ENCODE data around the gene UCN3.

The UCN3 gene

GRCh38 chr10:5393529-5393928, 28.8 kb downstream of the UCN3 start:
- TF ChIP-seq, protein P1, sequence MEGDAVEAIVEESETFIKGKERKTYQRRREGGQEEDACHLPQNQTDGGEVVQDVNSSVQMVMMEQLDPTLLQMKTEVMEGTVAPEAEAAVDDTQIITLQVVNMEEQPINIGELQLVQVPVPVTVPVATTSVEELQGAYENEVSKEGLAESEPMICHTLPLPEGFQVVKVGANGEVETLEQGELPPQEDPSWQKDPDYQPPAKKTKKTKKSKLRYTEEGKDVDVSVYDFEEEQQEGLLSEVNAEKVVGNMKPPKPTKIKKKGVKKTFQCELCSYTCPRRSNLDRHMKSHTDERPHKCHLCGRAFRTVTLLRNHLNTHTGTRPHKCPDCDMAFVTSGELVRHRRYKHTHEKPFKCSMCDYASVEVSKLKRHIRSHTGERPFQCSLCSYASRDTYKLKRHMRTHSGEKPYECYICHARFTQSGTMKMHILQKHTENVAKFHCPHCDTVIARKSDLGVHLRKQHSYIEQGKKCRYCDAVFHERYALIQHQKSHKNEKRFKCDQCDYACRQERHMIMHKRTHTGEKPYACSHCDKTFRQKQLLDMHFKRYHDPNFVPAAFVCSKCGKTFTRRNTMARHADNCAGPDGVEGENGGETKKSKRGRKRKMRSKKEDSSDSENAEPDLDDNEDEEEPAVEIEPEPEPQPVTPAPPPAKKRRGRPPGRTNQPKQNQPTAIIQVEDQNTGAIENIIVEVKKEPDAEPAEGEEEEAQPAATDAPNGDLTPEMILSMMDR (IDR thresholded peaks at IDR 0.05; ENCODE audit: low read depth, low read length): no peak
- no peak for DNase-seq (ENCODE audit: extremely low read depth, low read depth)

GRCh38 chr10:5395168-5395567, 30.4 kb downstream of the UCN3 start:
- no peak for DNase-seq (ENCODE audit: extremely low read depth, low read depth)

GRCh38 chr10:5396556-5397300, 32.0 kb downstream of the UCN3 start:
- TF ChIP-seq, protein P1 (IDR thresholded peaks at IDR 0.05; ENCODE audit: low read depth, low read length): no peak
- no peak for DNase-seq (ENCODE audit: extremely low read depth, low read depth)

More at GRCh38 chr10:5395168-5395567, 30.4 kb downstream of the UCN3 start:
- TF ChIP-seq, protein P1 (IDR thresholded peaks at IDR 0.05; ENCODE audit: low read depth, low read length): no peak

GRCh38 chr10:5399332-5399731, 34.6 kb downstream of the UCN3 start:
- no peak for DNase-seq (ENCODE audit: extremely low read depth, low read depth)
- TF ChIP-seq, protein P1 (IDR thresholded peaks at IDR 0.05; ENCODE audit: low read depth, low read length): no peak

- TF ChIP-seq, protein P1 (IDR thresholded peaks at IDR 0.05; ENCODE audit: low read depth, low read length): no peak
- DNase-seq (ENCODE audit: extremely low read depth, low read depth): no peak
Observed at GRCh38 chr10:5400468-5401240, 35.9 kb downstream of the UCN3 start.

- DNase-seq (ENCODE audit: extremely low read depth, low read depth): no peak
- TF ChIP-seq, protein P1 (IDR thresholded peaks at IDR 0.05; ENCODE audit: low read depth, low read length): no peak
Observed at GRCh38 chr10:5402798-5403197, 38.0 kb downstream of the UCN3 start.

All from AG09319 (cell line).